RWPE2 (cell line): ENCODE results near the gene ZNF700.
"Not testable (repeated sequence)": the region's sequence is repeated elsewhere in the genome, so short reads cannot be mapped to it uniquely, and the experiment has no call there.

Experiments
- ATAC-seq: fragments of 200-7000 bp; cut with Tn5 transposase; 3 replicates; pipeline ENCODE4 v1.9.1; 2021; ENCODE audit warnings: low read depth
- DNase-seq: peaks from one replicate; pipeline ENCODE4 v3.0.0-alpha.2; 2020; ENCODE audit warnings: low spot score
- H3K27ac ChIP-seq: fragments of 450-650 bp; 2 replicates; pipeline ENCODE4 v1.5.1; 2017; ENCODE audit warnings: mild to moderate bottlenecking; ENCODE audit not compliant: poor library complexity, severe bottlenecking
- H3K27me3 ChIP-seq: fragments of 250-450 bp; sonication (Bioruptor Pico); 2 replicates; pipeline ENCODE4 v1.5.1; 2021; ENCODE audit warnings: mild to moderate bottlenecking, moderate library complexity; ENCODE audit not compliant: insufficient read depth, poor library complexity, severe bottlenecking
- H3K36me3 ChIP-seq: fragments of 250-450 bp; sonication (Bioruptor Pico); 2 replicates; pipeline ENCODE4 v1.5.1; 2020; ENCODE audit warnings: low read depth, mild to moderate bottlenecking, moderate library complexity
- H3K4me1 ChIP-seq: fragments of 250-450 bp; sonication (Bioruptor Pico); 2 replicates; pipeline ENCODE4 v1.5.1; 2021; ENCODE audit warnings: mild to moderate bottlenecking, moderate library complexity; ENCODE audit not compliant: insufficient read depth, poor library complexity, severe bottlenecking
- H3K4me3 ChIP-seq: fragments of 250-450 bp; sonication (Bioruptor Pico); 2 replicates; pipeline ENCODE4 v1.5.1; 2021; ENCODE audit warnings: mild to moderate bottlenecking, moderate library complexity; ENCODE audit not compliant: severe bottlenecking
- H3K9me3 ChIP-seq: fragments of 250-450 bp; sonication (Bioruptor Pico); 2 replicates; pipeline ENCODE4 v1.5.1; 2021; ENCODE audit warnings: mild to moderate bottlenecking, moderate library complexity; ENCODE audit not compliant: severe bottlenecking
- CTCF ChIP-seq: fragments of 450-650 bp; IDR thresholded peaks from one replicate; pipeline ENCODE4 v1.5.1; 2017; ENCODE audit warnings: mild to moderate bottlenecking, moderate library complexity; ENCODE audit not compliant: poor library complexity, severe bottlenecking

The ZNF700 gene

GRCh38 chr19:11887234-11887610 is 37.7 kb upstream of the ZNF700 start:
- Histone ChIP-seq H3K27ac (no peak overlapping the region), H3K9me3 (no peaks in the 10 kb centered on the region), H3K4me1 (no peaks in the 10 kb centered on the region), H3K36me3 (no peaks in the 10 kb centered on the region), H3K27me3 (no peaks in the 10 kb centered on the region), H3K4me3 (no peak overlapping the region)
- TF ChIP-seq CTCF: no peak
- DNase-seq (no peak), ATAC-seq (no peak)

- Histone ChIP-seq H3K9me3 (no peaks in the 10 kb centered on the region), H3K4me1 (no peaks in the 10 kb centered on the region), H3K4me3 (peak within 1 kb of the TSS; percentile 28), H3K36me3 (no peaks in the 10 kb centered on the region), H3K27me3 (no peaks in the 10 kb centered on the region), H3K27ac (no peak within 1 kb of the TSS)
- no peak for TF ChIP-seq CTCF
- DNase-seq (no peak), ATAC-seq (peak; percentile 31; the same call in 2 of the 3 replicates)
Measured at GRCh38 chr19:11887611-11888531, 37.0 kb upstream of the ZNF700 start, which contains the start of gene ZNF69. Gene ZNF69, plus strand, starts transcription at chr19:11887782. Its CDS starts 142 bp downstream, at chr19:11887924.

GRCh38 chr19:11889901-11890300 is 35.0 kb upstream of the ZNF700 start:
- not testable (repeated sequence) for ATAC-seq, H3K27ac ChIP-seq

GRCh38 chr19:11890634-11891033 is 34.3 kb upstream of the ZNF700 start:
- Histone ChIP-seq H3K4me1 (no peaks in the 10 kb centered on the region), H3K27me3 (no peaks in the 10 kb centered on the region), H3K27ac (no peak overlapping the region), H3K4me3 (no peak overlapping the region), H3K36me3 (no peaks in the 10 kb centered on the region), H3K9me3 (no peaks in the 10 kb centered on the region)
- DNase-seq: no peak
- ATAC-seq: no peak
- no peak for TF ChIP-seq CTCF

More at GRCh38 chr19:11889901-11890300, 35.0 kb upstream of the ZNF700 start:
- H3K36me3 ChIP-seq, DNase-seq, H3K27me3 ChIP-seq, H3K4me1 ChIP-seq, H3K4me3 ChIP-seq, H3K9me3 ChIP-seq: not testable (repeated sequence)

GRCh38 chr19:11894851-11895250 is 30.1 kb upstream of the ZNF700 start:
- no peak for TF ChIP-seq CTCF
- Histone ChIP-seq H3K27me3 (no peaks in the 10 kb centered on the region), H3K9me3 (no peaks in the 10 kb centered on the region), H3K27ac (no peak overlapping the region), H3K4me1 (no peaks in the 10 kb centered on the region), H3K4me3 (no peak overlapping the region), H3K36me3 (no peaks in the 10 kb centered on the region)
- DNase-seq: no peak
- no peak for ATAC-seq
